Stimulated activated CD8-positive, alpha-beta memory T cell treated with anti-CD3 and anti-CD28 coated beads, Interleukin-2, amount 100 ng/mL, for 1 hour (primary cell): ENCODE data around the gene NACC2.

Experiments
- DNase-seq, 2 donors: peaks; one replicate each; pipeline ENCODE4 v3.0.0-alpha.2; 2020; ENCODE audit warnings: low read depth in 2 of 2

The NACC2 gene

DNA sequence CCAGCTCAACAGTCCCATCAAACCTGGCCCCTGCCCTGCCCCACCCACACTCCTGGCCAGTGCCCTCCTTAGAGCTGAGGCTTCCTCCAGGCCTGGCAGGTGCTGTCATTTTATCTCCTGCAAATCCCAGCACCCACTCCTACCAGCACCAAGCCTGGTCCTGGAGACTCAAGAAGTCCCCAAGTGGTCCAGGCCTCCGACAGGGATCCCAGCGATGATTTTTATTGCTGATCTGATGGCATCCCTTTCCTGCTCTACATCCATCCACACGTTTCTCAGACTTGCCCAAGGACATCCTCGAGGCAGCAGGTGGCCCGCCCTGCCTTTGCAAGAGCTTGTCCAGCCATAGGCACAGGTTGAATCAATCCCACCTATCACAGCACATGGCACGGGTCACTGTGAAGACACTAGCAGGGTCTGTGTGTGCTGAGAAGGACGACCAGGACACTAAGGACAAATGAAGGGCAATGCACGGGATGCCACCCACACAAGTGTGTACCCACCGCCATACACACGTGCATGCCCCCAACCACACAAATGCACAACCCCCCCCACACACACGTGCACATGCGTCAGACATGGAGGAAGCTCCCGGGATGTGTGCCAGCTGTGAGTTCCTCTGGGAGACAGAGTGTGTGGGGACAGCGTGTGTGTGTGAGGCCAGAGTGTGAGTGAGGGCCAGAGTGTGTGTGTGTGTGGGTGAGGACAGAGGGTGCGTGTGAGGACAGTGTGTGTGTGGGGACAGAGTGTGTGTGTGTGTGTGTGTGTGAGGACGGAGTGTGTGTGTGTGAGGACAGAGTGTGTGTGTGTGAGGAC lies 71.5 kb downstream of the NACC2 start:
- no peak for DNase-seq

GRCh38 chr9:136022731-136023409 lies 72.2 kb downstream of the NACC2 start:
- DNase-seq: no peak

GRCh38 chr9:136021872-136022681 lies 73.0 kb downstream of the NACC2 start:
- DNase-seq: no peak

DNA sequence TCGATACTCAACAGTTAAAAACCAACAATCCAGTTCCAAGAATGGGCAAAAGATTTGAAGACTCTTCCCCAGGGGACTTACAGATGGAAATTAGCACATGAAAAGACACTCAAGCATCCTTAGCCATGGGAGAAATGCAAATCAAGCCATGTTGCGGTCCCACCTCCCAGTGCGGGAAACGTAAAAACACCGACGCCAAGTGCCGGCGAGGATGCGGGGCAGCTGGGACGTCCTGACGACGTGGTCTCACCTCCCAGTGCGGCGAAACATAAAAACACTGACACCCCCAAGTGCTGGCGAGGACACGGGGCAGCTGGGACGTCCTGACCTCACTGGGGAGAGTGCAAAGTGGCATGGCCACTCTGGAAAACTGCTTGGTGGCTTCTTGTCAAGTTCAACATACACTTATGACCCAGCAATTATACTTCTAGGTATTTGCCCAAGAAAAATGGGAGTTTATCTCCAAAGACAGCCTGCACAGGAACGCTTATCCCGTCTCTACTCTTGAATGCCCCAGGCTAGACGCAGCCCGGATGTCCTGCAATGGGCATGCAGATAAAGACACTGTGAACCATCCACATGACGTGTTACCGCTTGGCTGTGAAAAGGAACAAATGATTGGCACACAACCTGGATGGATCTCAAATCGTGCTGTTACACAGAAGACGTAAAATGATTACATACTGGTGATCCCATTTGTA lies 73.8 kb downstream of the NACC2 start:
- DNase-seq: no peak

GRCh38 chr9:136020671-136021070 lies 74.4 kb downstream of the NACC2 start:
- DNase-seq: no peak

DNA sequence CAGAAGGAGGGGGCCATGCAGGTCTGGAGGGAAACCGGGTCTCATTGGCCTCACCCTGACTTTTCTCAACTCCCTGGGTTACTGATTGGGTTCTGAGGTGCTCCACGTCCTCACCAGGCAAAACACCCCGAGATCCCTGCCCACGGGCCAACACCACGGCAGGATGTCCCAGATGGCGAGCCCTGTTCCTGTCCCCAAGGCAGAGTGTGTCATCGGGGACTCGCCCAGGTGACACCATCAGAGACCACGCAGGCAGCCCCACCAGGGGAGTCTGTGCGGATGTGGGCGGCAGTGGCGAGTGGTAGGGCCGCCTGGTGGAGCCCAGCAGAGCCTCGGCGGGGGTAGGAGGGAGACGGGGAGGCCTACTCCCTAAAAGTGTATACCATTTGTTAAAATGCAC lies 74.9 kb downstream of the NACC2 start:
- DNase-seq: no peak

GRCh38 chr9:136019681-136020060 lies 75.4 kb downstream of the NACC2 start:
- DNase-seq: no peak

- no peak for DNase-seq
Observed at GRCh38 chr9:136019041-136019680, 75.9 kb downstream of the NACC2 start.

DNA sequence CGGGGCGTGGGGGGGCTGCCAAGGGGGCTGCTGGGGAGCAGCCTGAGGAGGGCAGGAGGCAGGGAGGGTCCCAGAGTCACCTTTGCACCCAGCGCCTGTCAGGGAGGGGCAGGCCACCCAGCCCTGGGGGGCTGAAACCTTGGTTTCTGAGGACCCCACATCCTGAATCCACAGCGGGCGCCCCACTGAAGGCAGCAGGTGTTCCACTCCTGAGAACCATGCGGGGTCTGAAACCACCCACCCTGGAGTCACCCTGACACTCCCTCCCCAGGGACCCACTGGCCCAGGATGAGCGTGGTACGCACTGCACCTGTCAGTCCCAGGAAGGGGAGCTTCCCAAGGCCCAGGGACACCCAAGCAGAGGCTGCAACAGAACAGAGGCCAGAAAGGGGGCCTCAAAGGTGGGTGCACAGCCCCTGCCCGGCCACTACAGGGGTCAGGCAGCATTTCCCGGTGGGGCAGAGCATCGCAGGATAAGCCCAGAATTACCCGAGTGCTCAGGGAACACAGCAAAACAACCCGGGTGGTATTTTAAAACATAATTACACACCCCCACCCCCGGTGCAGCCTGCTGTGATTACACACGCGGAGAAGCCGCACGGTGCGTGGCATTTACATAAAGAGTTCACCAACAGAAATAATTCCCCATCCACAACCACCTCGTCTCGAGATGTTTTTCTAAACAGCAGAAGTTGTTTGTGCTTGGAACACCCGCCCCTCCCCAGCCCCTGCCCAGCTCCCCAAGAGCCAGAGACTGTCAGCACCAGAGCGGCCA lies 76.6 kb downstream of the NACC2 start:
- no peak for DNase-seq

- no peak for DNase-seq
Observed at GRCh38 chr9:136017289-136018190, 77.5 kb downstream of the NACC2 start.

- no peak for DNase-seq
Observed at GRCh38 chr9:136016572-136017288, 78.4 kb downstream of the NACC2 start.

DNA sequence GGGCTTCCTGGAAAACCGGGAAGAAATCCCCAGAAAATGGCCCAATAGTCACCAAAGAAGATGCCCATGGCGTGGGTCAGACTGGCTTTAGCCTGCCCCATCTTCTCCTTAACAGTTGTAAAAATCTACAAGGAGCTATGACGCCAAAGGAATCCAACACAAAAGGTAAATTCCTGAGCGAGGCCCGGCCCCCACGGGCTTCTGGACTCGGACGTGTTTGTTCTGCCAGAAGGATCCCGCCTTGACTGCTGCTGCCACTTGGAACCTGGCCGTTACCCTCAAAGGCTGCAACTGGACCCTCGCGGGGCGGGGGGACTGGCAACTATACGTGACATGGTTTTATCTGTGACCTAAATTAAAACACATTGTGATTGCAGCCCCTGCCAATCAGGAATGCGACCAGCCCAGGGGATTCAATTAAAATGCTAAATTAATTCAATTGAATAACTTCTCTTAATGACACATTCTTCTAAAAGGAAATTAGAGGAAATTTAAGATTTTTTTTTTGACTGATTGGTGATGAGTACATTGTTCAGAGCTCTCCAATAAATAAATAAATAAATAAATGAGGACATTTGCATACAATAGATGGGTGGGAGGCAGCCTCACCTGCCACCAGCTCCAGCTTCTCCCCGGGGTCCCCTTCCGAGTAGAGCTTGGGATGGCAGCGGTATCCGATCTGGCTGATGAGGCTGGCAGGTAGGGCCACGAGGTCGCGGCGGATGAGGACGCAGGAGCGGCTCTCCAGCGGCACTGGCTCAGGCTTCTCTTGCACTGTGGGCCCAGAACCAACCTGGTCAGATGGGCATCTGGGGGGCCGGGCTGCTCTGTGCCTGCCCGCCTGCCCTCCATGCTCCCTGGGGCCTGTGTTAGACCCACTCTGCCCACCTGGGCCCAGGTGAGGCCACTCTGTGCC lies 79.2 kb downstream of the NACC2 start:
- no peak for DNase-seq

- DNase-seq: no peak
Observed at GRCh38 chr9:136014924-136015633, 80.0 kb downstream of the NACC2 start.

- no peak for DNase-seq
Observed at GRCh38 chr9:136014147-136014923, 80.8 kb downstream of the NACC2 start.

- no peak for DNase-seq
Observed at GRCh38 chr9:136013524-136014034, 81.5 kb downstream of the NACC2 start.

GRCh38 chr9:136013116-136013515 lies 82.0 kb downstream of the NACC2 start:
- DNase-seq: no peak
